HG02763 (cell line): ENCODE results near the gene MCTP1.
"Not testable (repeated sequence)": the region's sequence is repeated elsewhere in the genome, so short reads cannot be mapped to it uniquely, and the experiment has no call there.

Experiments used
- ATAC-seq: cut with Tn5 transposase; IDR thresholded peaks from one replicate; pipeline ENCODE4 v1.9.1; 2021; ENCODE audit warnings: mild to moderate bottlenecking, moderate library complexity; ENCODE audit not compliant: unreplicated experiment

MCTP1 gene

DNA sequence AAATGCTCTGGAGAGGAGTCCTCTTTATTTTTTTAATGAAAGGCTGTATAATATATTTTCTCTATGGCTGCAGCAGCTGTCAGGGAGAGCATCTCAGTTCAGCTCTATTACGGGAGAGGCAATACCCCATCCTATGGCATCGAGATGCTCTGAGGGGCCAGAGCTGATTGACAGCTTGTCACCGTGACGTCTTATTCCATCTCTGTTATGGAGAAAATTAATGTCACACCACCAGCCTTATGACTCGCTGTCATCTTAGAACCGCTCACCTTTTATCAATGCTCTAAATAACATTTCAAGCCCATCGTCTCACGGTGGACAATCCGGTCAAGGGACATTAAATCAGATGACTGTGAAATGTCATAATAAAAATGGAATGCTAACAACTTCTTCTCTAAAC, 392.9 kb downstream of the MCTP1 start:
- ATAC-seq, result no peak

DNA sequence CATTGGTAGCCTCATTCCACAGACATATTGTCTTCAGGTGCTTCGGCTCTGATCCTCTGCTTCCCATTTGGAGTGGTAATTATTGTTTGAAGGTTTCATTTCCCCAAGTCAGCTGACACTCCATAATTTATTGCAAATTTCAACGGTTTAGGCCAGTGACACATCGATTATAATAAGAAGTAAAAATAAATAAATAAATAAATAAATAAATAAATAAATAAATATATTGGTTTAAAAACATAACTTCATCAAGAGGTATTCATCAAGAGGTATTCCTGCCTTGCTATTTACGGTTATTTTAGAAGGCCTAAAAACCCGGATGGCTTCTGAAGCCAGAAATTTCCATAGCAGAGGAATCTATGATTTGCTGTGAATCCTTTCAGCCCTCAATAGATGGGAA, 393.3 kb downstream of the MCTP1 start:
- ATAC-seq, result no peak

DNA sequence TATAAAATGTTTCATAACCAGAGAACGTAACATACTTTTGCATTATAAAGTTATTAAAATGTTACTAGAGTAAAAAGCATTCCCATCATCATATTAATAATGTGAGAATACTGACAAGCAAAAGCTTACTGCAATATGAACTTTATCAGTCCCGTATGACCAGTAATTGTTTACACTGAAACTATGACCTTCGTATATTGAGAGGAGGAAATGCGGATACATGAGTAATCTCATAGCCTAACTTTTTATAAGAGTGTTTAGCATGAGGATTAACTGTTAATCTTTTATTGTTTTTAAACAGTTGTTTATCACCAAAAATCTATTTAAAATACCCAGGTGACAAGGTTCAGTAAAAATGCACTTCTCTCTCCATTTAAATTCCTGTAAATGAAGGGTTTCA, 394.0 kb downstream of the MCTP1 start:
- no peak for ATAC-seq

DNA sequence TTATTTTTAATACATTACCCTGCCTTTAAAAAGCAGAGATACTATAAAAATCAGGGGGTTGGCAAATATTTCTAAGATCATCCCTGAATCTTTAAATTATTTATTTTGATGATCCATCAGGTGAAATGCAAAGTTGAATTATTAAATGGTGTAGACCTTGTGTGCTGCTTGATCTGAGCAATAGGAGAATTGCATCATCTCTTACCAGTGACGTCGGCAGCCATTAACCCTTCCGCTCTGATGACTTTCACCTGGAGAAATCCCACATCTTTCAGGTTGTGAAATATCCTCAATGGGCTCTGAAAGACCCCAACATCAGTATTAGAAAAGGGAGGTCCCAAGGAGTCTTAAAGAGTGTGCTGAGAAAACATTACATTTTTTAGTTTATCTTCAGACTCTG, 396.2 kb downstream of the MCTP1 start:
- no peak for ATAC-seq

DNA sequence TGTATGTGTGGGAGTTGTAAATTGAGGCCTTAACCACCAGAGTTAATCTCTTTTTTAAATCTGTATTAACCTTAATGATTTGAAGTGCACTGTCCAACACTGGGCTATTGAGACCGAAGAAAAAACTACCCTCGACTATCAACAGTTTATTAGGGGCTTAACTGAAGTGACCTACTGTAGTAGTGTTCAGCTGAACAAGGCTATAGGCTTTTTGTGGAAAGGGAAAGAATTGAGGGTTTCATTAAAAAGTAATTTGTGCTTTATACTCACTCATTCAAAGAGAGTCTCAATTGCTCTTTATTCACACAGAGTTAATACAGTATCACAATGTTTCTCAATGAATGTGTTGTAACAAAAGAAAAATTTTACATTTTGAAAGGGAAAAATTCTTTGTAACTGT, 399.0 kb downstream of the MCTP1 start:
- ATAC-seq, result no peak

DNA sequence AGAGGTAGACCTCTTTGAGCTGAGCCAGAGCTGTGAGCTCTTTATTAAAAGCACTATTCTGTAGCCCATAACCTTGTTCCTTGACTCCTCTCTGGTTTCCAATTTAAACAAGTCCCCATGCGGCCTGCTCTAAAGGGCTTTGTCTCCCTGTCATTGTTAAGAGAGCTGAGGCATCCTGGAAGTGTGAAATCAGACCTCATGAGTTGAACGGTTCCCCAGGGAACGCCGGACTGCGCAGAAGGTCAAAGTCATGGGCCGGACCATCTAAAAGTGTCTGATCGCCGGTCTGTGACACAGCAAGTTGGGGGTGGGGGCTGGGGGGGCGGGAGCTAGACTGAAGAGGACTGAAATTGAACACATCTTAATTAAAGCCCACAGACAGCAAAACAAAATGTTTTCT, 400.6 kb downstream of the MCTP1 start:
- no peak for ATAC-seq

DNA sequence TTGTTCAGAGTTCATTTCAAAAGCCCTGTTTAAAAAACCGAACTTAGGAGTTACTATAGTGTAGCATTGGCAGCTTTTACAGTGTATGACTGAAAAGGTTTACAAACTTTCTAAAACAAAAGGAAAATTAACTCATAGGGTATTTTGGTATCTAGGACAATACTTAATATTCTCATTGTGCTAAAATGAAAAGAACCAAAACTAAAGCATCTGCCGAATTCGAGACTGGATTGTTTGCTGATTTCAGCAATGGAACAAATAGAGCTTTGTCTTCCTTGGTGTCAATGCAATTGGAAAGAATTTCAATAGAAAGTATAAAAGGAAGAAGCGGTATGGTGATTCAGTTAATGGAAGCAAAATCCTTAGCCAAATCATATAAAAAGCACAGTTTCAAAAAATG, 412.4 kb downstream of the MCTP1 start:
- ATAC-seq, result no peak

DNA sequence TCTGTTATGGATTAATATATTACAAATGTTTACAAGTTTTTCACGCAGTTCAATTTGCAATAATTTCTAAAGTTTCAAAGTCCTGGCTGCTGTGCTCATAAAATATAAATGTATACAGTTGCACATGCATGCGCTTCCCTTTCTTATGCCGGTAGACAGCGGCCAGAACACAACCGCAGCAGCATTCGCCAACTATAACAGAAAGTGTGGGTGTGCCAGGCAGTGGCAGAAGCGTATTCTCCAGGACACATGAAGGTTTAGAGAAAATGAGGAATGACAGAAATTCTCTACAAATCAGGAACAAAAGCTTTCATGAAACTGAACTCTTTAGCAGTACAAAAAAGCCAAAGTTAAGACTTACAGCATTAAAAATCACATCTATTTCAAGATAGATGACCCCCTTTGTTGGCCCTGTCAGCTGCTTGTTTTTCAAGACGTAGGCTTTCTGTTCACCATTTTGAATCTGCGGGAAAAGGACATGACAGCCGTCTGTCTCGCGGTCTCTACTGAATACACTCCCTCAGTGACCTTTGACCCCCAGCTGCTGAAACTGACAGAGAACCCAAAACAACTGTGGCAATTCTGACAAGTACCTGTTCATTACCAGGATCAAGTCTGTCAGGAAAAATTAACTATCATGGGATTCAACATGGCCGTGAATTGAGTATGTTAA, 414.2 kb downstream of the MCTP1 start:
- no peak for ATAC-seq

DNA sequence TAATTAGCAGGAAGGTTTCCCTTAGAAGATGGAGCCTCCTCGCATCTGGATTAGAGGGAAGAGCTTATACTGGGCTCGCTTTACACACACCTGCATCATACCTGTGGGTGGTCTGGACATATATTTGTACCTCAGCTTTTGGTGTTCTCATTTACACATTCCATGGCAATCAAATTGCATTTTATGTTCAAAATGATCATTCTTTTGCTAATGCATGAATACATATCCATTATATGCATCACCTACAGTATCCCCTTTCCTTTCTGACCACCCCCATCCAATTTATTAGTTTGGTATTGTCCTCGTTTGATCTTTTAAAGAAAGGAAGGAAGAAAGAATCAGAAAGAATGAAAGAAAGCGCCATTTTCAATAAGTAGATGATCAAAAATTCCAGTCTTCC, 415.0 kb downstream of the MCTP1 start:
- ATAC-seq, result no peak

DNA sequence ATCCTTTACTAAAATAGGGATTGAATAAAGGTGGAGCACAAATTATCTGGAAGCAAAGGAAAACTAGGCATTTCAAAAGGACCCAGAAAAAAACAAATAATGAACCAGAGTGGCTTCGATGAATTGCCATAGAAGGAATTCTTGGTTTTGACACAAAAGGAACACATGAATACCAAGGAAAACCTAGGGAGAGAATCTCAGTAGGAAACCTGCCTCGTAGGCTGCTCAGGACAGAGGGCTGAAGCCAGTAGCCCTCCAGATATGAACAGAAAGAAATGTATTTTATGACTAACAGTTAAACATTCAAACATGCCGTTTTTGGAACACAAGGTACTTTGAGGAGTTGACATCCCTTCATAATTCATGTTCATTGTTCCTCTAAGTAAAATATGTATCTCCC, 420.9 kb downstream of the MCTP1 start:
- no peak for ATAC-seq

DNA sequence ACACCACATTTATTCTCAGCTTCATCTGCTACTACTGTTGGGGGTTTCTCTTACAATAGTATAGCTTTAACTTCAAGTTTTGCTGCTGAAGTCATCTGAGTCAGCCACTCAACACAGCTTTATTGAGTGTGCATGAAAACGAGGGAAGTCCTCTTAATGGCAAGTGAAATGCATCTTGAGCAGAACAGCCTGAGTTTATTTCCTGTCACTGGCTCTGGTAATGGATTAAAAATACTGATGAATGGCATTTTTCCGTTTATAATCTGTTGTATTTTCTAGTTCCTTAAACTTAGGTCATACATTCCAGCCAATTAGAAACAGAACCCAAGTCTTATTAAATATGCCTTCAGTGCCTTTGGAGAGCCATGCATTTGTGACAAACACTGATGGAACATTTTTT, 427.8 kb downstream of the MCTP1 start:
- no peak for ATAC-seq

DNA sequence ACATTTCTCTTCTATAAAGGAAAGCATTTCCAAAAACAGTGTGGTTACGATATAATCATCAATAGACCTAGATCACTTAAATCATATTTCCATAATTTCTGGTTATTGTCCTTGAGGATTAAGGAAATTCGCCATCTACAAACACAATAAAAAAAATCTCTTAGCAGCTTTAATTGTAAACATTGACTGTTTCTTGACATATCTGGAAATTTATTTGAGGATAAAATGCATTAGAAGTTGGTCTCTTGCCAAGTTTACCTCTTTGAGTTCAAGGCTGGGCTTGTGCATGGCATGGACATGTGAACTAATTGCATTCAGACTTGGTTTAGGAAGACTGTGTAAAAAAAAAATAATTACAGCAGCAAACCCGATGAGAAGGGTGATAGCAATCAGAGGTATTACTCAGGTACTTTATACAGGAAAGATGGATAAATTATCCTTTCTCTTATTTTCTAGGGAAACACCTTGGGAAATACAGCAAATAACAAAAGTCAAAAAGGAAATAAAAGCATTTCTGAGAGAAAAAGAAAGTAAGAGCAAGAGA, 428.6 kb downstream of the MCTP1 start:
- no peak for ATAC-seq

DNA sequence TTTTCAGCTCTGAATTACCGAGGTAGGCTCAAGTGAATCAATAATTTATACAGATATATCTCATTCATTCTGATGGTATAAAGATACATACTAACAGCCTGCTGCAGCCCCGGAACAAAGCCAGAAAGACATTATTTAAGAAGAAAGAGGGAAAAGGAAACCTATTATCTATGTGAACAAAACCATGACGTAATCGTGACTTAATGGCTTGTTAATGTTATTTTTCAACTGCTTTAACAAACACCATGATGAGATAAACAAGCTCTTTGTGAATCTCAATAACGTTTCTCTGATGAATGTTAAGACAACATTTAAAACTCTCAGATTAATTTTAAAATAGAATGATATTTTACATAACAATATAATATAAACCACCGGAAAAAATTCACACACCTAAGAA, 429.4 kb downstream of the MCTP1 start:
- no peak for ATAC-seq

DNA sequence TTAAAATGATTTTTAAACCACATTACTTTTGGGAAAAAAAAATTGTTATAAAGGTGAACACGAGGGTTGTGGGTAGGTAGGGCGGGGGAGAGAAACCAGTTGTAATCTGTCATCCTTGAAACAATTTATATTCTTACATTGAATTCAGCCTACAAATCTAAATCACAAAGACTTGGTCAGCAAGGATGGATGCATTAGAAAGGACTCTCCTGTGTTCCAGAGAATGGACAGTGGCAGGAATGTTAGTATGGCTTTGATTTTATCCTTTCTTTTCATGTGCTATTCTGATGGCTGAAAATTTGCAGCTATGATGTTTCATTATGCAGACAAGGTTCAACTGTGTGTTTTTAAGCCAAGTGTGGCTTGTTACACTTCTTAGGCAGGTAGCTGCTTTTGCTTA, 431.8 kb downstream of the MCTP1 start:
- ATAC-seq, result no peak

DNA sequence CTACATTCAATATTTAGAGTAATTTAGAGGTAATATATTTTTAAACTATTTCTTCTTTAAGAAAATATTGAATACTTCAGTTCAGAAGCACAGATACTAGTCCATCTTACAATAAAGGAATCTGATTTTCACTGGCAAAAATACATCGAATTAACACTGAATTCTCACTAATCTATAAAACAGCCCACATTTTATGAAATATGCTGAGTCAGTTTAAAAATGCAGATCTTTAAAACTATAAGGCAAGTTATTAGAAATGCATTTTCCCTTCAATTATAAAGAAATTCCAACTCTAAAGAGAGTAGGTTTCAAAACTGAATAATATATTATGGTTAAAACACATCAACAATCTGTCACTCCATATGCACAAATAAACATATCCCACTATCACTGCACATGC, 433.9 kb downstream of the MCTP1 start:
- no peak for ATAC-seq

DNA sequence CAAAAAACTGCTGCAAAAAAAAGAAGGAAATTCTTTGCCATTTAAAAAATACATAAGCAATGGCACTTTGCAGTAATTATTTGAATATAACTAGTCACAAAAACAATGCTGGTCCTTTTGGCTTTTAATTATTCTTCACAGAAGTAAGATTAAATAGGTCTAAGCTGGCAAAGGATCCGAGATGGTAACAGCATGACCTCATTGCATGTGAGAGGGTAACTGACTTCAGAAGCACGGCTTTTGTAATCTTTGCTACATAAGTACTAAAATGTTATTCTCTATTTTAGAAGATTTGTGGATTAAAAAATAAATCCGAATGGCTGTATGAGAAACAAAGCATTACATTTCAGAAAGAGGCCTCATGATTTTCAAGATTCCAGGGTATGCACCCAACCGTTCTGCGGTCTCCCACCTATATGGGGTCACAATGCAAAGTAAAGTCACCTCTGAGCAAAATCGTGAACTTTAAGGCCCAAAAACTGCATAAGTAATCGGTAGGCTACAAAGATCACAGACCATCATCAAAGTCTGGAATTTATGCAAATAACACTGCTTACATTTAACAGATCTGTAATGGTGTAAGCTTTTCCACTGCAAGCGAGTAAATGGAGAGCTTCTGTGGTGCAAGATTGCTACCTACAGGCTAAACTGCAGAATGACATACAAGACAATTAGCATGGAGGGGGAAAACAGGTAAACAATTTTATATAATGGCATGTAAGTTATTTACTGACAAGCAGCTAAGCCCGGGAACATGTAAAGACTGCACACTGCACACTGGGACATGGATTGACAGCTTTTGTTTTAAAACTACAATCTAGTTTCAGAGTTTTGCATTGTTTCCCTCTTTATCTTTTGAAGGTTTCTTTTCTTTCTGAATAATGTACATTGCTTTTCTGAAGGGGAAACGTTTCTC, 434.8 kb downstream of the MCTP1 start:
- ATAC-seq, result peak; percentile 90

DNA sequence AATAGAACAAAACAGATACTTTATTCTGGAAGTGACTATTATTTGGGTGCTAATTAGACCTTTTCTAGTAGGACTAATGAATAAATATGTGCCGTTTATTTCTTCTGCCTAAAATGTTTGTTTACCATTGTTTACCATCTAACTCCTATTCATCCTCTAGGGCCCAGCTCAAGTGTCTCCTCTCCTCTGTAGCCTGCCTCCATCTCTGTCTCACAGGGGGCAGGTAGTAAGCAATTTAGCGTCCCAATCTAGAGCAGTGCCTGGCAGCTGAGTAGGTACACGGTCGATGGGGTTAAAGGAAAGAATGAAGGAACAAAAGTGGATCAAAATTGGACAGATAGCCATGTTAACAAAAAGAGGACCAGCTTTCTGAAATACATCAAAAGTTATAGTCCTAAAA, 435.6 kb downstream of the MCTP1 start:
- no peak for ATAC-seq

DNA sequence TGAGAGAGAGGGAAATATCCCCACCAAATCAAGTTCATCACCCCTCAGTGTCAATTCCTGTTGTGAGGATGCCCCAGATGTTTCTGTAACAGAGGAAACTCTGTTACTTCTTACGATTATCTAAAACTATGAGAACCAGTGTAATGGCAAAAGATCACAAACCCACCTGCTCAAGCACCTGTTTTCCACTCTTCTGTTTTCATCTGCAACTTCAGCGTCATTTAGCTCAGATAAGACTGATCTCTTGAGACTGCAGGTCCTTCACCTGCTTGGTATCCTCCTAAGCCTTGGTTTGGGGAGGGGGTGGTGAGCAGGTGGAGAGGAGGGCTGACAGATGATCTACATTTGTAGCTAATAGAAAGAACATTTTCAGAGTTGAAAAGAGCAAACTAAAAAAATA, 437.2 kb downstream of the MCTP1 start:
- ATAC-seq, result no peak

DNA sequence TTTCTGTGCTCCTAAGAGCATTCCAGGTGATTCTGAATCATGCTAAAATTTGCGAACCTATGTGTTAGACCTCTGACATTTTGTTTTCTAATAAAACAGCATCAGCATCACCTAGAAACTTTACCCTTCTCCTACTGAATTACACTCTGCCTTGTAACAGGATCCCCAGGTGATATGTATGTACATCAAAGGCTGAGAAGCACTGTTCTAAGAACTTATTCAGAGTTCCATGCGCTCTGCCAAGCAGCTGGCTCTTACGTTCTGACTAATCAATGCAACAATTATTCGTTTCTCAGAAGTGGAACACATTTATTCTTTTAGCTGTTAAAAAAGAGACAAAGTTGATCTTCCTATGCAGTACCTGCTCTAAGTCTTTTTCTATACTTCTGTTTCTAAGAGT, 437.9 kb downstream of the MCTP1 start:
- no peak for ATAC-seq

DNA sequence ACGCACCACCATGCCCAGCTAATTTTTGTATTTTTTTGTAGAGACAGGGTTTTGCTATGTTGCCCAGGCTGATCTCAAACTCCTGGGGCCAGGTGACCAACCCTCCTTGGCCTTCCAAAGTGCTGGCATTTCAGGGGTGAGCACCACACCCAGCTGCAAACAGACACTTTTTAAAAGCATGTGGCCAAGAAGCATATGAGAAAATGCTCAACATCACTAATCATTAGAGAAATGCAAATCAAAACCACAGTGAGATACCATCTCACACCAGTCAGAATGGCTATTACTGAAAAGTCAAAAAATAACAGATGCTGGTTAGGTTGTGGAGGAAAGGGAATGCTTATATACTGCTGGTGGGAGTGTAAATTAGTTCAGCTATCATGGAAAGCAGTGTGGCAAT, 439.2 kb downstream of the MCTP1 start:
- not testable (repeated sequence) for ATAC-seq

DNA sequence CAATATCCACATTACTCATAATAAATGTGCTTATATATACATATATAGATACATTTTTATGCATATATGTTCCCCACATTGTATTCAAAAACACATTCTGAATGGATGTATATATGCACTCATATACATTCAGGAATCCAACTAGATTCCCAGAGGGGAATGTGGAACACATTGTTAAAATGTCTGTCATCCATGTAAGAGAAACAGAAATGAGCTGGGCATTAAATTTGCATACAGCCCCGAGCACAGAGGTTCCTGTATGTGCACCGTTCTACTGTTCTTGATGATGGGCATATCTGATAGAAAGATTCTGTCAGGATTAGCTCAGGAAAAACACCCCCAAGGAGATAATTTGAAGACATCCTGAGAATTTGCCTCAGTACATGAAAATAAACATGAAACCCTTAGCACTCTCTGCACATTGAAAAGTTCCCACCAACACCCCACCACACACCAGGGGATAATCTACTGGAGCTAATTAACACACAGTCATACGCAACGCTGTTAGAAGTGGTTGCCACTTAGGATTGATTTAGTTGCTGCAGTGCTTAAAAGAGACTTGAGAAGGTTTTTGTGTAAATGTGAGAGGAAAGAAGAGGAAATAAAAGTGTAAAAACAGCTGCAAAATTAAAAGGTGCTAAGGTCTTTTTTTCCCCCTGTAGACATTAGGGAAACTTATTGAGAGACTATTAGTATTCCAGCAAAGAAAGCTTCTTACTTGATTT, 443.1 kb downstream of the MCTP1 start:
- ATAC-seq, result no peak

DNA sequence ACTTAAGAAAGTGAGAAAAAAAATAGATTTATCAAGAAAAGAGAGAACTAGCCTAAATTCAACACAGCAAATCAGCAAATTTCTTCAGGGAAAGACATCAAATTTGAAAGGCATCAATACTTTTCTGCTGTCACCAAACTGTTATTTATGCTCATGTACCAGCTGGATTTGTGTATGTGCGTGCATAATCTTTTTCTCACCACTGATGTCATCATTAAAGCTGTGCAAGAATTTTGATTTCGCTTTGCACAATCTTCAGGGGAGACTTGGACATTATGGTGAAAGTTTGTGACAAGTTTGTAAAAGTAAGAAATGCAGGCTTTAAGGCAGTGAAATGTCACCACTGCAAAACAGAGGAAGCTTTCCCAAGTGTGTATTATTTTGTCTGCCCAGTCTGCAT, 451.0 kb downstream of the MCTP1 start:
- ATAC-seq, result no peak
